Sigmoid colon (tissue), 7 donors: ENCODE results near the gene OR10A3. TPM values are rescaled to one million over a fixed set of nuclear protein-coding genes. Genes with fewer than 3 reads are reported as not detected.

Source experiments
- DNase-seq: peaks from one replicate; pipeline ENCODE4 v3.0.0-alpha.2; 2019
- H3K27ac ChIP-seq, 4 donors: fragments of 200-600 bp; sonication (generic); one replicate each; pipeline ENCODE4 v1.5.1; 2016 to 2019; ENCODE audit warnings: mild to moderate bottlenecking in 1 of 4
- H3K27me3 ChIP-seq, 3 donors: fragments of 200-600 bp; sonication (generic); one replicate each; pipeline ENCODE4 v1.5.1; 2019; ENCODE audit warnings: mild to moderate bottlenecking in 1 of 3
- H3K36me3 ChIP-seq, 4 donors: fragments of 200-600 bp; sonication (generic); one replicate each; pipeline ENCODE4 v1.5.1; 2016 to 2019
- H3K4me1 ChIP-seq, 4 donors: fragments of 200-600 bp; sonication (generic); one replicate each; pipeline ENCODE4 v1.5.1; 2017 to 2019
- H3K4me3 ChIP-seq, 4 donors: fragments of 200-600 bp; sonication (generic); one replicate each; pipeline ENCODE4 v1.5.1; 2017 to 2019; ENCODE audit warnings: mild to moderate bottlenecking in 2 of 4, moderate library complexity in 1 of 4
- H3K9me3 ChIP-seq, 4 donors: fragments of 200-600 bp in 3 of 4; sonication (generic) in 3 of 4; one replicate each; pipeline versions ENCODE4 v1.5.1 to v1.6.1; 2013 to 2019
- EP300 ChIP-seq, 4 donors: sonication (generic); formaldehyde crosslinking; IDR thresholded peaks; one replicate each; pipeline ENCODE4 v1.6.1; 2017; ENCODE audit warnings: antibody characterized with exemption in 4 of 4
- POLR2A ChIP-seq, 2 donors: fragments of 450-650 bp; IDR thresholded peaks; one replicate each; pipeline ENCODE4 v1.6.1; 2016; ENCODE audit warnings: antibody characterized with exemption in 2 of 2, mild to moderate bottlenecking in 2 of 2, moderate library complexity in 2 of 2
- POLR2AphosphoS5 ChIP-seq, 4 donors: sonication (generic); formaldehyde crosslinking; IDR thresholded peaks; one replicate each; pipeline ENCODE4 v1.6.1; 2017; ENCODE audit warnings: antibody characterized with exemption in 4 of 4
- WGBS, 2 donors: extraction: QIAGEN DNeasy Blood & Tissue Kit; methylation state at CpG; one replicate each; pipeline ENCODE4 v1.1.7; 2013; 5-methylcytosine and 5-hydroxymethylcytosine counted together
- intact Hi-C: fragments of 100-400 bp; cut with DNase I; formaldehyde crosslinking; loops from one replicate; pipeline ENCODE4 v1.15.1; 2023
- polyA plus RNA-seq, 3 donors: library from polyadenylated mRNA; stranded (reverse); fragments of 200-250 nt; gene quantifications; one replicate each; pipeline ENCODE4 v1.2.3, GENCODE V29; 2013
- total RNA-seq, 4 donors: library from RNA; depleted of rRNA; stranded (reverse); fragments of >200 nt; gene quantifications; one replicate each; pipeline ENCODE4 v1.1.0, GENCODE V29; 2016
- TF ChIP-seq, protein P1 (sequence below), 4 experiments: fragments of 450-650 bp in 3 of 4; fragments of 200-600 bp in 1 of 4; IDR thresholded peaks; one replicate each; pipeline ENCODE4 v1.5.1; 2016 to 2019; ENCODE audit warnings: antibody characterized with exemption in 4 of 4, mild to moderate bottlenecking in 3 of 4, moderate library complexity in 2 of 4
- donor health status: healthy with polysubstance abuse.
- donor health status: Bipolar disorder and iron deficiency.
- donor health status: healthy.

The OR10A3 gene
- total and polyA plus RNA-seq, 7 donors: not detected

DNA sequence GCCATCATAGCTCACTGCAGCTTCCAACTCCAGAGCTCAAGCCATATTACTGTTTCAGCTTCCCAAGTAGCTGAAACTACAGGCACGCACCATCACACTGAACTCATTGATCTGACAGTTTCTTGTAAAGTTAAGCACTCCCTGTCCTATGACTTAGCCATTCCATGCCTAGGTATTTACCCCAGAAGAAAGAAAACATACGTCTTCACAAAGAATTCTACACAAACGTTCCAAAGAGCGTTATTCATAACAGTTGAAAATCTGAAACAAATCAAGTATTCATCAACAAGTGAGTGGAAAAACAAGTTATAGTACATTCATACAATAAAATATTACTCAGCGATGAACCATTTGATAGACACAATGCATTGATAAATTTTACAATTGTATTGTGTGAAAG, 31.5 kb upstream of the OR10A3 start:
- 87 to 89% methylated on average over 5 of the region's 5 CpGs for WGBS, 2 donors

DNA sequence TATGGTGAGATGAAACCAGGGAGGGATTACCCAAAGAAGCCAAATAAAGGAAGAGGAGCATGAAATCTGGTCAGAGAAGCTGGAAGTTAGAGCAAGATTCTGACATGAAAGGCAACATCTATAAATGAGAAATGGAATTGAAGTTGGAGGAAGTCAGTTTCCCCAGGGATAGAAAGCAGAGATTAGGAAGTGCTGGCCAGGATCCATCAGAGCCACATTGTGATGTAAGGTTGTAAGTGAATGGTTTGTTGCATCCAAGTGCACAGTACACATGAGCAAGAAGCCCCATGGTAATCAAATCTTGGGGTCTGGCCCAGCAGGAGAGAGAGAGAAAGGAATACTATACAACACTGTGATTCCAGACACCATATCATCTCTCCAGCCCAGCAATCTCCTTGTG, 30.3 kb upstream of the OR10A3 start:
- Histone ChIP-seq H3K4me3 (no peak overlapping the region), H3K36me3 (no peaks in the 10 kb centered on the region), H3K9me3 (no peaks in the 10 kb centered on the region), H3K27me3 (no peaks in the 10 kb centered on the region), H3K4me1 (no peaks in the 10 kb centered on the region), H3K27ac (no peak overlapping the region)
- DNase-seq: no peak
- intact Hi-C loops: no loop called here
- TF ChIP-seq, protein P1, sequence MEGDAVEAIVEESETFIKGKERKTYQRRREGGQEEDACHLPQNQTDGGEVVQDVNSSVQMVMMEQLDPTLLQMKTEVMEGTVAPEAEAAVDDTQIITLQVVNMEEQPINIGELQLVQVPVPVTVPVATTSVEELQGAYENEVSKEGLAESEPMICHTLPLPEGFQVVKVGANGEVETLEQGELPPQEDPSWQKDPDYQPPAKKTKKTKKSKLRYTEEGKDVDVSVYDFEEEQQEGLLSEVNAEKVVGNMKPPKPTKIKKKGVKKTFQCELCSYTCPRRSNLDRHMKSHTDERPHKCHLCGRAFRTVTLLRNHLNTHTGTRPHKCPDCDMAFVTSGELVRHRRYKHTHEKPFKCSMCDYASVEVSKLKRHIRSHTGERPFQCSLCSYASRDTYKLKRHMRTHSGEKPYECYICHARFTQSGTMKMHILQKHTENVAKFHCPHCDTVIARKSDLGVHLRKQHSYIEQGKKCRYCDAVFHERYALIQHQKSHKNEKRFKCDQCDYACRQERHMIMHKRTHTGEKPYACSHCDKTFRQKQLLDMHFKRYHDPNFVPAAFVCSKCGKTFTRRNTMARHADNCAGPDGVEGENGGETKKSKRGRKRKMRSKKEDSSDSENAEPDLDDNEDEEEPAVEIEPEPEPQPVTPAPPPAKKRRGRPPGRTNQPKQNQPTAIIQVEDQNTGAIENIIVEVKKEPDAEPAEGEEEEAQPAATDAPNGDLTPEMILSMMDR (IDR thresholded peaks at IDR 0.05): no peak
- TF ChIP-seq POLR2AphosphoS5 (IDR thresholded peaks at IDR 0.05): no peak
- TF ChIP-seq POLR2A (IDR thresholded peaks at IDR 0.05): no peak
- TF ChIP-seq EP300 (IDR thresholded peaks at IDR 0.05): no peak

More for the DNA sequence above, 31.5 kb upstream of the OR10A3 start:
- no peak for DNase-seq
- Histone ChIP-seq H3K4me1 (no peaks in the 10 kb centered on the region), H3K36me3 (no peaks in the 10 kb centered on the region), H3K27ac (no peak overlapping the region), H3K9me3 (no peaks in the 10 kb centered on the region), H3K4me3 (no peak overlapping the region), H3K27me3 (no peaks in the 10 kb centered on the region)
- intact Hi-C loops: no loop called here
- no peak for TF ChIP-seq POLR2A (IDR thresholded peaks at IDR 0.05)
- TF ChIP-seq, protein P1 (IDR thresholded peaks at IDR 0.05): no peak
- no peak for TF ChIP-seq EP300 (IDR thresholded peaks at IDR 0.05)
- no peak for TF ChIP-seq POLR2AphosphoS5 (IDR thresholded peaks at IDR 0.05)

DNA sequence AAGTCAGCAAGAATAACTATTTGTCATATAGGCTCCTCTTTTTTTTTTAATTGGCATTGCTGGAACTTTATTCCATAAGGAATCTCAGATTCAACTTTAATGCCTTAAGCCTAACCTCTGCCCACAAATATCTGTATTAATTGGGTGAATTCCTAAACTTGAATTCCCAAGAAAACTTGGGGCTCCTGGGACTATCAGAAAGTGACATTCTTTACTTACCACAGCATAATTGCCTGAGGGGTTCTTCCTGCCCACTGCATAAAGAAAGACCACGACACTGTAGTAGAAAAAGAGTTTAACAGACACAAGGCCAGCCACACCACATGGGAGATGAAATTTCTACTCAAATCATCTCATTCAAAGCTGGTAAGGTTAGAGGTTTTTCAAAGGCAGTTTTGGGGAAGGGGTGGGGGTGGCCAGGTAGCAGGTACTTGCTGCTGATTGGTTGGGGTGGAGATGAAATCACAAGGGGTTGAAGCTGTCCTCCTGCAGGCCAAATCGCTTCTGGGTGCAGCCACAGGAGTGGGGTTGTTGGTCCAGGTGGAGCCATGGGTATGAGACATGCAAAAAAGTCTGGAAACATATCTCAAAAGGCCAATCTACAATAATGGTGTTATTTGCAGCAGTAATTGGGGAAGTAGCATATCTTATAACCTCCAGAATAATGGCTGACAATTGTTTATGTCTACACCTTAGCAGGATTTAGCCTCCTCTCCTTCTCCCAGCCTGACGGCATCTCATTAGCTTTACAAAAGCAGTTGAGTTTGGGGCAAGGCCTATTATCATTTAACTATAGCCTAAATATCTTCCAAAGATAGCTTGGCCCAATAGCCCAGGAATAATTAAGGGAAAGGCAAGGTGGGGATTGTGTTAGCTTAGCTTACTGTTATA, 28.5 kb upstream of the OR10A3 start:
- no peak overlapping the region for H3K27ac ChIP-seq
- TF ChIP-seq POLR2AphosphoS5 (IDR thresholded peaks at IDR 0.05) (no peak), POLR2A (IDR thresholded peaks at IDR 0.05) (no peak), EP300 (IDR thresholded peaks at IDR 0.05) (no peak)
- TF ChIP-seq, protein P1 (IDR thresholded peaks at IDR 0.05): no peak
- H3K27me3 ChIP-seq: no peaks in the 10 kb centered on the region
- no peaks in the 10 kb centered on the region for H3K36me3 ChIP-seq
- DNase-seq: no peak
- intact Hi-C loops: no loop called here
- no peaks in the 10 kb centered on the region for H3K9me3 ChIP-seq
- 78 to 79% methylated on average over 3 of the region's 3 CpGs for WGBS, 2 donors
- H3K4me1 ChIP-seq: no peaks in the 10 kb centered on the region
- no peak overlapping the region for H3K4me3 ChIP-seq

DNA sequence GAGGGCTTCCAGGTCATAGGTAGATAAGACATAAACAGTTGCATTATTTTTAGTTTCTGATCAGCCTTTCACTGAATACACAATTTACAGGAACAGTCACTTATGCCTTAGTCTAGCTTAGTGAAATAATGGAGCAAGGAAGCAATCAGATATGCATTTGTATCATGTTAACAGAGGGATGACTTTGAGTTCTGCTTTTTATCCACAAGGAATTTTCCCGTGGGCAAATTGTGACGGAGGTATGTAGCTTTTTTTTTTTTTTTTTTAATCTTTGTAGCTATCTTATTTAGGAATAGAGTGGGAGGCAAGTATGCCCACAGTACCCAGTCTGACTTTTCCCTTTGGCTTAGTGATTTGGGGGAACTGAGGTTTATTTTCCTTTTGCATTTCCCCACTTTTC, 27.2 kb upstream of the OR10A3 start:
- H3K4me3 ChIP-seq: no peak overlapping the region
- 68% methylated on average over 2 of the region's 2 CpGs for WGBS, 2 donors
- no peaks in the 10 kb centered on the region for H3K36me3 ChIP-seq
- TF ChIP-seq POLR2AphosphoS5 (IDR thresholded peaks at IDR 0.05) (no peak), EP300 (IDR thresholded peaks at IDR 0.05) (no peak), POLR2A (IDR thresholded peaks at IDR 0.05) (no peak)
- TF ChIP-seq, protein P1 (IDR thresholded peaks at IDR 0.05): no peak
- no peak for DNase-seq
- no peak overlapping the region for H3K27ac ChIP-seq
- no peaks in the 10 kb centered on the region for H3K9me3 ChIP-seq
- no peaks in the 10 kb centered on the region for H3K27me3 ChIP-seq
- intact Hi-C loops: no loop called here
- no peaks in the 10 kb centered on the region for H3K4me1 ChIP-seq
